ENCODE measurements around the gene SLC29A2.
A peak's percentile ranks its signal among the peaks of the same experiment; 100 is the strongest.
"Not testable (repeated sequence)": the region's sequence is repeated elsewhere in the genome, so short reads cannot be mapped to it uniquely, and the experiment has no call there.

SLC29A2 gene

DNA sequence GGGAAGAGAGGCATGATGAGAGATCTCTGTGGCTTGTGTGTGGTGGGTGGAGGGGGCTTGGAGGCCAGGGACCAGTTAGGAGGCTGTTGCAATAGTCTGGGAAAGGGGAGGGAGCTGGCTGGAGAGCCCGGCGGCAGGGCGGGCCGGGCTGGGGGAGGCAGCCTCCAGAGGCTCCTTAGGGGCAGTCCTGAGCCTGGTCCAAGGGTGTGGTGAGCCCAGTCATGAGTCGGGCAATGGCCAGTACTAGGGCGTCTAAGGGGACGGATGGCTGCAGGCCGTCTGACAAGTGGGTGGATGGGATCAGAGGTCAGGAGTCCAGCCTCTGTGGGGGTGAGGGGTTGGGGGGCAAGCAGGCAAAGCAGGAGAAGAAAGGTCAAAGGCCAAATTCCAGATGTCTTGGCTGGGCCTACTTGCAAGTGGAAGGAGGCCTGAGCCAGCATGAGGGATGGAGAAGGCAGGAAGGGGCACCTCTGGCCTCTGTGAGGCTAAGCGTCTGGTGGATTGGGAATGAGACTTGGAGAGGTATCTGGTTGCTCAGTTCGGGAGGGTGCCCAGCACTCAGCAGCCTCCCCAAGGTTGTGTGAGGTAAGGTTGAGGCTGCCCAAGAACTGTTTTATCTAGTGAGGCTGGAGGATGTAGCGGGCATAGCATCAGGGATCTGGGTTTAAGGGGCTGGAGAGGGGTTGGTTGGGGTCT, 48.7 kb downstream of the SLC29A2 start:
- H3K4me3 ChIP-seq (ENCODE audit: low read depth, low read length) = no peak overlapping the region
- TF ChIP-seq ZNF138 (tag by site-specific recombination; IDR thresholded peaks at IDR 0.05; ENCODE audit: borderline replicate concordance) (no peak), YY2 (tag by site-specific recombination; IDR thresholded peaks at IDR 0.05) (no peak)
- TF ChIP-seq, protein P1, sequence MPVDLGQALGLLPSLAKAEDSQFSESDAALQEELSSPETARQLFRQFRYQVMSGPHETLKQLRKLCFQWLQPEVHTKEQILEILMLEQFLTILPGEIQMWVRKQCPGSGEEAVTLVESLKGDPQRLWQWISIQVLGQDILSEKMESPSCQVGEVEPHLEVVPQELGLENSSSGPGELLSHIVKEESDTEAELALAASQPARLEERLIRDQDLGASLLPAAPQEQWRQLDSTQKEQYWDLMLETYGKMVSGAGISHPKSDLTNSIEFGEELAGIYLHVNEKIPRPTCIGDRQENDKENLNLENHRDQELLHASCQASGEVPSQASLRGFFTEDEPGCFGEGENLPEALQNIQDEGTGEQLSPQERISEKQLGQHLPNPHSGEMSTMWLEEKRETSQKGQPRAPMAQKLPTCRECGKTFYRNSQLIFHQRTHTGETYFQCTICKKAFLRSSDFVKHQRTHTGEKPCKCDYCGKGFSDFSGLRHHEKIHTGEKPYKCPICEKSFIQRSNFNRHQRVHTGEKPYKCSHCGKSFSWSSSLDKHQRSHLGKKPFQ (tag by site-specific recombination; IDR thresholded peaks at IDR 0.05) = no peak
- CTCF ChIA-PET = interaction anchor here (2.0 kb wide), 1 partner anchor 10 kb away, joined by 18 read pairs; no protein-coding TSS in a partner anchor
- POLR2A ChIA-PET = no interaction called here
- no peaks in the 10 kb centered on the region for H3K4me1 ChIP-seq (ENCODE audit: control insufficient read depth, insufficient read depth, low read length)
- no peaks in the 10 kb centered on the region for H3K36me3 ChIP-seq (ENCODE audit: control insufficient read depth in 2 of 2, insufficient read depth in 1 of 2, low read length in 2 of 2)
- H3K27ac ChIP-seq (ENCODE audit: extremely low read depth, low read depth, low read length) = no peak overlapping the region
- H3K9me3 ChIP-seq (ENCODE audit: control insufficient read depth, insufficient read depth, low read depth, low read length) = no peaks in the 10 kb centered on the region

DNA sequence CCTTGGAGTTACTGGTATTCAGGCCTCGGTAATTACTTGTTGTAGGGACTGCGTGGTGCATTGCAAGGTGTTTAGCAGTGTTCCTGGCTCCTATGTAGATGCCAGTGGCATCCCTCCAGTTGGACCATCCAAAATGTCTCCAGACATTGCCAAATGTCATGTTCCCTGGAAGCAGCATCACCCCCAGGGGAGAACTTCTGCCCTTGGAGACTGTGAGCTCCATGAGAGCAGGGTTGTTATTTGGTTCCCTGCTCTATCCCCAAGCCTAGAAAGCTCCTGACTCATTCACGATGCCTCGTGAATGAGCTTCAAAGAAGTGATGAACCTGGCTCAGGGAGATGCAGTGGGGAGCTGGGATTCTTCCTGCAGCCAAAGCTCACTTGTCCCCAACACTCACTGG, 50.0 kb downstream of the SLC29A2 start:
- TF ChIP-seq ZNF600 (tag by site-specific recombination; IDR thresholded peaks at IDR 0.05) (no peak), ZNF610 (tag by site-specific recombination; IDR thresholded peaks at IDR 0.05; ENCODE audit: borderline replicate concordance) (no peak), ZNF501 (tag by site-specific recombination; IDR thresholded peaks at IDR 0.05) (no peak), OSR2 (tag by site-specific recombination; IDR thresholded peaks at IDR 0.05) (no peak), ZNF416 (tag by site-specific recombination; IDR thresholded peaks at IDR 0.05) (no peak), ZNF114 (tag by site-specific recombination; IDR thresholded peaks at IDR 0.05) (no peak)
- TF ChIP-seq, protein P2, sequence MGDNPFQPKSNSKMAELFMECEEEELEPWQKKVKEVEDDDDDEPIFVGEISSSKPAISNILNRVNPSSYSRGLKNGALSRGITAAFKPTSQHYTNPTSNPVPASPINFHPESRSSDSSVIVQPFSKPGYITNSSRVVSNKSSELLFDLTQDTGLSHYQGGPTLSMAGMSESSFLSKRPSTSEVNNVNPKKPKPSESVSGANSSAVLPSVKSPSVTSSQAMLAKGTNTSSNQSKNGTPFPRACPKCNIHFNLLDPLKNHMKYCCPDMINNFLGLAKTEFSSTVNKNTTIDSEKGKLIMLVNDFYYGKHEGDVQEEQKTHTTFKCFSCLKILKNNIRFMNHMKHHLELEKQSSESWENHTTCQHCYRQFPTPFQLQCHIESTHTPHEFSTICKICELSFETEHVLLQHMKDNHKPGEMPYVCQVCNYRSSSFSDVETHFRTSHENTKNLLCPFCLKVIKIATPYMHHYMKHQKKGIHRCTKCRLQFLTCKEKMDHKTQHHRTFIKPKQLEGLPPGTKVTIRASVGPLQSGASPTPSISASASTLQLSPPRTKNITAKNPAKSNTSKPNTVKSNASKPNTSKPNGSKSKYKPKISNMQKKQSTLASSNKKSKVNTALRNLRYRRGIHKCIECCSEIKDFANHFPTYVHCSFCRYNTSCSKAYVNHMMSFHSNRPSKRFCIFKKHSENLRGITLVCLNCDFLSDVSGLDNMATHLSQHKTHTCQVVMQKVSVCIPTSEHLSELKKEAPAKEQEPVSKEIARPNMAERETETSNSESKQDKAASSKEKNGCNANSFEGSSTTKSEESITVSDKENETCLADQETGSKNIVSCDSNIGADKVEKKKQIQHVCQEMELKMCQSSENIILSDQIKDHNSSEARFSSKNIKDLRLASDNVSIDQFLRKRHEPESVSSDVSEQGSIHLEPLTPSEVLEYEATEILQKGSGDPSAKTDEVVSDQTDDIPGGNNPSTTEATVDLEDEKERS (tag by site-specific recombination; IDR thresholded peaks at IDR 0.05) = no peak
- TF ChIP-seq, protein P3, sequence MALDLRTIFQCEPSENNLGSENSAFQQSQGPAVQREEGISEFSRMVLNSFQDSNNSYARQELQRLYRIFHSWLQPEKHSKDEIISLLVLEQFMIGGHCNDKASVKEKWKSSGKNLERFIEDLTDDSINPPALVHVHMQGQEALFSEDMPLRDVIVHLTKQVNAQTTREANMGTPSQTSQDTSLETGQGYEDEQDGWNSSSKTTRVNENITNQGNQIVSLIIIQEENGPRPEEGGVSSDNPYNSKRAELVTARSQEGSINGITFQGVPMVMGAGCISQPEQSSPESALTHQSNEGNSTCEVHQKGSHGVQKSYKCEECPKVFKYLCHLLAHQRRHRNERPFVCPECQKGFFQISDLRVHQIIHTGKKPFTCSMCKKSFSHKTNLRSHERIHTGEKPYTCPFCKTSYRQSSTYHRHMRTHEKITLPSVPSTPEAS (tag by site-specific recombination; IDR thresholded peaks at IDR 0.05) = no peak
- ChIA-PET POLR2A (interaction anchor here (0.6 to 0.7 kb wide), 2 partner anchors 9 to 19 kb away, joined by 3 to 5 read pairs; no protein-coding TSS in a partner anchor), CTCF (interaction anchor here (2.0 kb wide), 1 partner anchor 9 kb away, joined by 18 read pairs; no protein-coding TSS in a partner anchor)
- no peaks in the 10 kb centered on the region for H3K9me3 ChIP-seq (ENCODE audit: control insufficient read depth, insufficient read depth, low read depth, low read length)
- H3K36me3 ChIP-seq (ENCODE audit: control insufficient read depth in 2 of 2, insufficient read depth in 1 of 2, low read length in 2 of 2) = no peaks in the 10 kb centered on the region
- no peak overlapping the region for H3K27ac ChIP-seq (ENCODE audit: extremely low read depth, low read depth, low read length)
- H3K4me3 ChIP-seq (ENCODE audit: low read depth, low read length) = no peak overlapping the region
- no peaks in the 10 kb centered on the region for H3K4me1 ChIP-seq (ENCODE audit: control insufficient read depth, insufficient read depth, low read length)

DNA sequence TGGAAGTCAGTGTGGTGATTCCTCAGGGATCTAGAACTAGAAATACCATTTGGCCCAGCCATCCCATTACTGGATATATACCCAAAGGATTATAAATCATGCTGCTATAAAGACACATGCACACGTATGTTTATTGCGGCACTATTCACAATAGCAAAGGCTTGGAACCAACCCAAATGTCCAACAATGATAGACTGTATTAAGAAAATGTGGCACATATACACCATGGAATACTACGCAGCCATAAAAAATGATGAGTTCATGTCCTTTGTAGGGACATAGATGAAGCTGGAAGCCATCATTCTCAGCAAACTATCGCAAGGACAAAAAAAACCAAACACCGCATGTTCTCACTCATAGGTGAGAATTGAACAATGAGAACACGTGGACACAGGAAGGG, 50.8 kb downstream of the SLC29A2 start:
- H3K27ac ChIP-seq (ENCODE audit: extremely low read depth, low read depth, low read length); H3K9me3 ChIP-seq (ENCODE audit: control insufficient read depth, insufficient read depth, low read depth, low read length); CTCF ChIA-PET; H3K4me3 ChIP-seq (ENCODE audit: low read depth, low read length); H3K4me1 ChIP-seq (ENCODE audit: control insufficient read depth, insufficient read depth, low read length); POLR2A ChIA-PET; H3K36me3 ChIP-seq (ENCODE audit: control insufficient read depth in 2 of 2, insufficient read depth in 1 of 2, low read length in 2 of 2): not testable (repeated sequence)
- peak; percentile 73 for TF ChIP-seq ZNF146 (tag by site-specific recombination; IDR thresholded peaks at IDR 0.05)

DNA sequence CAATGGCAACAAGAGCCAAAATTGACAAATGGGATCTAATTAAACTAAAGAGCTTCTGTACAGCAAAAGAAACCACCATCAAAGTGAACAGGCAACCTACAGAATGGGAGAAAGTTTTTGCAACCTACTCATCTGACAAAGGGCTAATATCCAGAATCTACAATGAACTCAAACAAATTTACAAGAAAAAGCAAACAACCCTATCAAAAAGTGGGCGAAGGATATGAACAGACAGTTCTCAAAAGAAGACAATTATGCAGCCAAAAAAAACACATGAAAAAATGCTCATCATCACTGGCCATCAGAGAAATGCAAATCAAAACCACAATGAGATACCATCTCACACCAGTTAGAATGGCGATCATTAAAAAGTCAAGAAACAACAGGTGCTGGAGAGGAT, 51.3 kb downstream of the SLC29A2 start:
- H3K4me1 ChIP-seq (ENCODE audit: control insufficient read depth, insufficient read depth, low read length); H3K27ac ChIP-seq (ENCODE audit: extremely low read depth, low read depth, low read length); H3K4me3 ChIP-seq (ENCODE audit: low read depth, low read length); POLR2A ChIA-PET; H3K9me3 ChIP-seq (ENCODE audit: control insufficient read depth, insufficient read depth, low read depth, low read length); H3K36me3 ChIP-seq (ENCODE audit: control insufficient read depth in 2 of 2, insufficient read depth in 1 of 2, low read length in 2 of 2): not testable (repeated sequence)
- CTCF ChIA-PET = interaction anchor here (0.6 kb wide), 1 partner anchor 16 kb away, joined by 4 read pairs; the partner anchor contains the start of gene RIN1

Data from HEK293 (cell line).